DMS79 treated with DMSO at 0.1 percent for 48 hours (cell line): ENCODE data around the gene ZSCAN2.
"Not testable (repeated sequence)": the region's sequence is repeated elsewhere in the genome, so short reads cannot be mapped to it uniquely, and the experiment has no call there.

Experiments used
- DNase-seq: peaks from one replicate; lab custom pipeline; 2025; lab: John Stamatoyannopoulos, UW

The ZSCAN2 gene

GRCh38 chr15:84641871-84642270 lies 41.1 kb downstream of the ZSCAN2 start:
- not testable (repeated sequence) for DNase-seq

- DNase-seq, result not testable (repeated sequence)
Measured at GRCh38 chr15:84642640-84643039, 41.8 kb downstream of the ZSCAN2 start.

- no peak for DNase-seq
Measured at GRCh38 chr15:84643838-84644237, 43.0 kb downstream of the ZSCAN2 start.

- DNase-seq, result no peak
Measured at GRCh38 chr15:84645496-84645895, 44.7 kb downstream of the ZSCAN2 start.

GRCh38 chr15:84645997-84646396 lies 45.2 kb downstream of the ZSCAN2 start:
- no peak for DNase-seq

GRCh38 chr15:84647726-84648125 lies 46.9 kb downstream of the ZSCAN2 start:
- DNase-seq, result no peak

GRCh38 chr15:84648539-84648938 lies 47.7 kb downstream of the ZSCAN2 start:
- DNase-seq, result no peak

- DNase-seq, result no peak
Measured at GRCh38 chr15:84649706-84650105, 48.9 kb downstream of the ZSCAN2 start.

- DNase-seq, result no peak
Measured at GRCh38 chr15:84653584-84653909, 52.7 kb downstream of the ZSCAN2 start.

- DNase-seq, result peak; percentile 49
Measured at GRCh38 chr15:84653910-84654688, 53.3 kb downstream of the ZSCAN2 start, which contains the start of gene WDR73. WDR73 (minus strand) TSS chr15:84654283; CDS start chr15:84654274, 9 bp downstream.

GRCh38 chr15:84654689-84655453 lies 54.1 kb downstream of the ZSCAN2 start:
- DNase-seq, result peak; percentile 28

GRCh38 chr15:84656972-84657371 lies 56.2 kb downstream of the ZSCAN2 start:
- DNase-seq, result no peak

GRCh38 chr15:84657748-84658079 lies 56.9 kb downstream of the ZSCAN2 start:
- DNase-seq, result no peak

GRCh38 chr15:84658080-84658787 lies 57.4 kb downstream of the ZSCAN2 start, which contains the start of gene NMB:
NMB (minus strand) TSS chr15:84658199; CDS start chr15:84658152, 47 bp downstream.
- peak; percentile 54 for DNase-seq

- DNase-seq, result peak; percentile 6
Measured at GRCh38 chr15:84658788-84659411, 58.1 kb downstream of the ZSCAN2 start.

GRCh38 chr15:84659904-84660781 lies 59.3 kb downstream of the ZSCAN2 start:
- DNase-seq, result peak; percentile 31

- no peak for DNase-seq
Measured at GRCh38 chr15:84661001-84661400, 60.2 kb downstream of the ZSCAN2 start.

GRCh38 chr15:84666373-84666772 lies 65.6 kb downstream of the ZSCAN2 start:
- no peak for DNase-seq

GRCh38 chr15:84668221-84668982 lies 67.6 kb downstream of the ZSCAN2 start:
- DNase-seq, result peak; percentile 89

GRCh38 chr15:84669726-84670125 lies 68.9 kb downstream of the ZSCAN2 start:
- no peak for DNase-seq
